ENCODE results near the gene PTPRS.

Gene PTPRS

DNA sequence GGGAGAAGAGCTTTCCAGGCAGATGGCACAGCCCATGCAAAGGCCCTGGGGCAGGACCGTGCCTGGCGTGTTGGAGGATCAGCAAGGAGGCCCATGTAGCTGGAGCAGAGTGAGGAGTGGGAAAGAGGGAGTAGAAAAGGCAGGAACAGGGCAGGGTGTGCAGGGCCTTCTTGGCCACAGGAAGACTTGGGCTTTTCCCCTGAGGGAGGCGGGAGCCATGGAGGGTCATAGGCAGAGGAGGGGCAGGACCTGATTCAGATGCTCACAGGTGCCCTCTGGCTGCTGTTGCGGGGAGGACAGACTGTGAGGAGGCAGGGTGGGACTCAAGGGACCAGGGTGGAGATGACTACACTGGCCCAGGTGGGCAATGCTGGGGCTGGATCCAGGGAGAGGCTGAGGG lies 13.8 kb upstream of the PTPRS start:
- no peak for DNase-seq

DNA sequence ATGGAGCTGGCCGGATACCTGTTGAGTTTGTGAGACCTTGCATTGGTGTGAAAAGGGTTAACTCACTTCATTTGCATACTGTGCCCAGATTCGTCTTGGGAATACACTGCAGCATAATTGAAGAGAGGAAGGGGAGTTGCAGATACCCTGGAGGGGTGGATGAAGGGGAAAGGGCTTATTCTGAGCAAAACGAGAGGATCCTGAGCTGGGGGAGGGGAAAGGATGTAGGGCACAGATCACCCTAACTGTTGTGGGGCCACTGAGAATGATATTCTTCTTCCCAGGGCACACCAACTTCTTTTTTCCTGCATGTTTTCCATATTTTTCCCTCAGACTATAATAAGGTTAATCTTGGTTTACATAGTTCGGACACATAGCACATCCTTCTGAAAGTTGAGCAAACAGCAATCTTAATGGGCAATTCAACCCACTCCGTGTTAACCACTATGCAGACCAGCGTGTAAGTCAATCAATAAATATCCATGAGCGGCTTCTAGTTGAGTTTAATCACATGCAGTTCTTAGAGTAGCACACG lies 11.7 kb upstream of the PTPRS start:
- no peak for DNase-seq

DNA sequence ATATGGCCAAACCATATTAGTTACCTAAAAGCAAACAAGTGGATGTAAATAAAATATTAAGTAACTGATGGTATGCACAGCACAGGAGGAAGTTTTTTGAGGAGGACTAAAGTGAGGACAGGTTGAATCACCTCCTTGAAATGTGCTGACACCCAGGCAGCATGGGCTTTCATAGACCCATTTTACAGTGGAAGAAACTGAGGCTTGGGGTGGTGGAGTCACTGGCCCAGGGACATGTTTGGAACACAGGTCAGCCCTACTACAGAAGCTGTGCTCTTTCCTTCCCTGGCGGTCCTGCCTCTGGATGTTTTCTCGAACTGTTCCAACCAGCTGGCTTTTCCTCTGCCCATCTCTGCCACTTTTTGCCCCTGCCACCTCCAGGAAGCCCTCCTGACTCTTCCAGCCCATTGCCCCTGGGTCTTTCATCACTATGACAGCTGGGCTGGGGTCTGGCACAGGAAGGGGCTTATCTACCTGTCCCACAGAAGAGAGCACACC lies 11.2 kb upstream of the PTPRS start:
- no peak for DNase-seq

DNA sequence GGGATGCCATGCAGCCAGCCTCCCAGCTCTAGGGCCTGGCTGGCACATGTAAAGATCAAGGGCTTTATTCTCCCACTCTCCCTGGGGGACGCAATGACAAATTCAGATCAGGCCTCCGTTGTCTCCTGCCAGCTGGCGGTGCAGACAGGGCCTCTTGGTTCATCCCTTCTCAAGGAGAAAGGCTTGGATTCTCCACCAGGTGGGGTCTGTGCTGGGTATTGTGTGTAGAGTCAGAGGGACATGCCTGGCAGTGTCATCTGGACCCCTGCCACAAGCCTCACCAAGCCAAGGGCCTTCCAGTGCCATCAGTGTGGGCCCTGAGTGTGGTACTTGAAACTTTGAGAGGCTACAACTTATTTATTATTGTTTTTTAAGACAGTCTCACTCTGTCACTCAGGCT lies 8.4 kb upstream of the PTPRS start:
- no peak for DNase-seq

DNA sequence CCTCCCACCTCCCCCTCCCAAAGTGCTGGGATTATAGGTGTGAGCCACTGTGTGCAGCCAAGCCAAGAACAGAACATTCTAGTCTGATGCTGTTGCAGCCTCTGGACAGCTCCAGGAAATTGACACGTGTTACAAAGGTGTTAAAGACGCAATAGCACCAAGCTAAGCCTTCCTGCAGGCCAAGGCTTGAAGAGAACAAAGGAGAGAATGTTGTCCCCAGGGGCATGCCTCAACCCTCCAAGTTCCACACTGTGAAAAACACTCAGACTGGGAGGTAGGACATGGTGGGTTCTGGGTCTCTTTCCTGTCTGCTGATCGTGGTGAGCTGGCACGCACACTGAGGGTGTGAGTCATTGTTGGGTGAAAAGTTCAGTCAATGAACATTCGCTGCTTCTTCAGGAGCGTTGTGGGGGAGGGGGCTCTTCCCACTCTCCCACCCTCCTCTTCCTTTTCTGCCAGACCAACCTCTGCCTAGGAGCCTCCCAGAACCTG lies 5.3 kb upstream of the PTPRS start:
- no peak for DNase-seq

DNA sequence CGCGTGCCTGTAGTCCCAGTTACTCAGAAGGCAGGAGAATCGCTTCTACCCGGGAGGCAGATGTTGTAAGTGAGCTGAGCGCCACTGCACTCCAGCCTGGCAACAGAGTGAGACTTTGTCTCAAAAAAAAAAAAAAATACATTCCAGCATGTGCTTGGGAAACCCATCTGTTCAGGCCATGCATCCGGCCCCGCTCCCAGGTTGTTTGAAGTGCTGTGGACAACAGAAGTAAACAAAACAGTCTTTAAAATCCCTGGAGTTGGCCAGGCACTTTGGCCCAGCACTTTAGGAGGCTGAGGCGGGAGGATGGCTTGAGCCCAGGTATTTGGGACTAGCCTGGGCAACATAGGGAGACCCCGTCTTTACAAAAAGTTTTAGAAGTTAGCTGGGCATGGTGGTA lies 3.2 kb upstream of the PTPRS start:
- DNase-seq = no peak

DNA sequence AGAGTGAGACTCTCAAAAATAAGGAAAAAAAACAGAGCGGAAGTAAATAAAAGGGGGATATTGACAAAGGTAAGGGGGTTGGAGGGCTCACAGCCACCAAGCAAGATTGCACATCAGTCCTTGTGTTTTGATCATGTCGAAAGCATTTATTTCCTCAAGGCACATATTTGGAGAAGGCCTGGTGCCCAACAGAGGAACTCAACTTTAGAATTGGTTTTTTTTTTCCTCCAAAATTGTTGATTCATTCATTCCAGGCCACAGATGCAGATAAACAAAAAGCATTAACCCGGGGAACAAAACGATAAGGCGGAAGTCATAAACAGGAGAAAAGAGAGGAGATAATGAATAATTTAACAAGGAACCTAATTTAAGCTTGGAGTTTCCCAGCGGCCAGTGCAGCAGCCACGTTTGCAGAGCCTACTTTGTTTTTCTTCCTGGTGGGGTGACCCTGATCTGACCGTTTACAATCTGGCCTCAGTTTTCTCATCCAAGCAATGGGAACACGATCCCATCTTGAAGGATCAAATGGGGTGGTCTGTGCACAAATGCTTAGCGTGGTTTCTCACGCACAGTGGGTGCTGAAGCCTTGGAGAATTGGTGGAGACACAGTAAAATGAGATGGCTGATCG lies 2.1 kb upstream of the PTPRS start:
- DNase-seq = no peak

DNA sequence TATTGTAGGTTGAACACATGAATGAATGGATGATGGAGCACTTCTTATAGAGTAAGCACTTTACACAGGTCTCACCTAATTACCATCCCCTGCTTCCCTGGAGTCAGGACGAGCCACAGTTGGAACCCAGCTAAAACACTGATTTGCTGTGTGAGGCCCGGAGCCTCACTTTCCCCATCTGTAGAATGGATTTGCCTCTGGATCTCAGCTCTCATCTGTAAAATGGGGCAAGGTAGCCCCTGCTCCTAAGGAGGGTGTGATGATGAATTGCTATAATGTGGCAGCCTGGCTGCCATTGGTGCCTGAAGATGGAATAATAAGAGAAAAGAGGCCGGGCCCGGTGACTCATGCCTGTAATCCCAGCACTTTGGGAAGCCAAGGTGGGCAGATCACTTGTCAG lies 1.4 kb upstream of the PTPRS start:
- DNase-seq = no peak

DNA sequence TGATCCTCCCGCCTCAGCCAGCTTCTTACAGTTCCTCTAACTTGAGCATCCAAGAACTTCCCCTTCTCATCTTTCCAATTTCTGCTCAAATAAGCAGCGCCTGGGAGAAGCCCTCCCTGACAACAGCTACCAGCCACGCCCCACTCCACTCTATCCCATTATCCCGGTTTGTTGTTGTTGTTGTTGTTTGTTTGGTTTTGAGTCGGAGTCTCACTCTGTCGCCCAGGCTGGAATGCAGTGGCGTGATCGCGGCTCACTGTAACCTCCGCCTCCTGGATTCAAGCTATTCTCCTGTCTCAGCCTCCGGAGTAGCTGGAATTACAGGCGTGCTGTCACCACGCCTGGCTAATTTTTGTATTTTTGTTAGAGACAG lies 822 bp upstream of the PTPRS start:
- DNase-seq = no peak

DNA sequence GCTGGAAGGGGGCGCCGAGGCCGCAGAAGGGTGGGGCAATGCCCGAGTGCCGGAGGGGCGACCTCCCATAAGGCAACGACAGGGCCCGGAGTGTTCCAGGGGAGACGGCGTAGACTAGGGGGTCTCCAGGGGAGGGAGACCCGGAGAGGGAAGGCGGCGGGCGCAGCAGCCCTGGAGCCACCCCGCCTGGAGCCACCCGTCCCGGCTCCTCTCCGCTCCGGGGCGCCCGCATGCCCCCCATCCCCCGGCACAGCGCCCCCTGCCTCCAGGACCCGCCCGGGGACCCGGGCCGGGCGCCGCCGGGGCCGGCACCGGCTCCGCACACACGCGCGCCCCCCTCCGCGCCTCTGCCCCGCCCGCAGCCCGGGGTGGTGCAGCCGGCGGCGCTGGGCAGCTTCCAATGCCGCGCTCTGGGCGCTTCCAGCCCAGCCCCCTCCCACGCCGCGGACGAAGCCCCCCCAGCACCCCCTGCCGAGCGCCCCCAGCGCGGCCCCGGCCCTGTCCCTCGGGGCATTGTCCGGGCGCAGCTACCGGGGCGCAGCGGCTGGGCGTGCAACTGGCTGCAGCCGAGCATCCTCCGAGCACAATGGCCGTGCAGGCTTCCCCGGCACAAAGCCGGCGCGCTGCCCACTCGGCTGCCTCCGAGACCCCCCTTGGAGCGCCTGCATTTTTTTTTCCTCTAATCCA lies 519 bp downstream of the PTPRS start:
- DNase-seq = no peak

DNA sequence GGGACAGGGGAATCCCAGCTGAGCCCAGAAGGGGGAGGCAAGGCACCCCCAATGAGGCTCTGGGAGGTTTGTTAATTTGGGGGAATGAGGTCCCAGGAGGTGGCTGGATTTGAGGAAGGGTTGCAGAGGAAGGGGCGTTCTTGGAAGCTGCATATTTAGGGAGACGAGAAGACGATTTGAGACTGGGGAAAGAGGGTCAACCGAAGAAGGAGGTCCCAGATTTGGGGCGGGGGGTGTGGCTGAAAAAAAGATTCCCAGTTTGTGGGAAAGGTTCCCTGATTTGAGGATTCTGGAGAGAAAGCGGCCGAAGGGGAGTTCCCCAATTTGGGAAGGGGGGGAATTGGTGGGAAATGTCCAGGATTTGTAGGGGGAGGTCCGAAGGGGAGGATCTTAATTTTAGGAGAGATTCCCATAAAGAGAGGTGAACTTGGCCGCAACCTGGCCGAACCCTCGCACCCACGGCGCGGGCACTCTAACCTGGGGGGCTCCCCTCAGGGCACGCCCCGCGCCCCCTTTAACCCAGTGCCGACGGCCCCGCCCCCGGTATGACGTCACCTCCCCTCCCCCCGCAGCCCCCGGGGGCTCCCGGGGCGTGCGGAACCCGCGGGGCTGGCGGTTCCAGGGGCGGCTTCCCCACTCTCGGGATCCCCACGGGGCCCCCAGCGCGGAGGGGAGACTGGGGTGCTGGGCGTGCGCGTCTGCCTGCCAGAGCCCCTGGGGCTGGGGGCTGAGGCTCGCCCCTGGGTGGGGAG lies 1.2 kb downstream of the PTPRS start:
- no peak for DNase-seq

DNA sequence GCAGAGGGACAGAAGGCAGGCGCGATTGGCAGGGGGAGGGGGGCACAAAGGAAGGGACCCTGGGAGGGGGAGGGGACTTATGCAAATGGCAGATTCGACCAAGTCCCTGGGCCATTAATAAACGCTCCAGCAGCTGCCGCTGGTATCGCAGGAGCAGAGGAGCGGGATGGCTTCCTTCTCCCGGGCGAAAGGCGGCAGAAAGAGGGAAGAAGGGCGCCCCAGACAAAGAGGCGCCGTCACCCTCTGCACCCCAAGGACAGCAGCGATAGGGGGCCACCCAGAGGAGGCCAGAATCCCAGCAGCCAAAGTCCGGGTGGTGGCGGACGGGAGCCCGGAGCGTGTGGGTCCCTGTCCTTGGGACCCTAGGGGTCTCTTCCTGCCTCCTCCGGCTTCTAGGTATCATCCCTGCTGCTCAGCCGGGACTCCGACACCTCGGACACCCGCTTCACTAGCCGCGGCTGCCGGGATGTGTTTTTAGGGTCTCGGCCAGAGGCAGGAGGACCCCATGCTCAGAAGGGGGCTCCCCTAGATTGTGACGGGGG lies 1.9 kb downstream of the PTPRS start:
- DNase-seq = peak; percentile 37

DNA sequence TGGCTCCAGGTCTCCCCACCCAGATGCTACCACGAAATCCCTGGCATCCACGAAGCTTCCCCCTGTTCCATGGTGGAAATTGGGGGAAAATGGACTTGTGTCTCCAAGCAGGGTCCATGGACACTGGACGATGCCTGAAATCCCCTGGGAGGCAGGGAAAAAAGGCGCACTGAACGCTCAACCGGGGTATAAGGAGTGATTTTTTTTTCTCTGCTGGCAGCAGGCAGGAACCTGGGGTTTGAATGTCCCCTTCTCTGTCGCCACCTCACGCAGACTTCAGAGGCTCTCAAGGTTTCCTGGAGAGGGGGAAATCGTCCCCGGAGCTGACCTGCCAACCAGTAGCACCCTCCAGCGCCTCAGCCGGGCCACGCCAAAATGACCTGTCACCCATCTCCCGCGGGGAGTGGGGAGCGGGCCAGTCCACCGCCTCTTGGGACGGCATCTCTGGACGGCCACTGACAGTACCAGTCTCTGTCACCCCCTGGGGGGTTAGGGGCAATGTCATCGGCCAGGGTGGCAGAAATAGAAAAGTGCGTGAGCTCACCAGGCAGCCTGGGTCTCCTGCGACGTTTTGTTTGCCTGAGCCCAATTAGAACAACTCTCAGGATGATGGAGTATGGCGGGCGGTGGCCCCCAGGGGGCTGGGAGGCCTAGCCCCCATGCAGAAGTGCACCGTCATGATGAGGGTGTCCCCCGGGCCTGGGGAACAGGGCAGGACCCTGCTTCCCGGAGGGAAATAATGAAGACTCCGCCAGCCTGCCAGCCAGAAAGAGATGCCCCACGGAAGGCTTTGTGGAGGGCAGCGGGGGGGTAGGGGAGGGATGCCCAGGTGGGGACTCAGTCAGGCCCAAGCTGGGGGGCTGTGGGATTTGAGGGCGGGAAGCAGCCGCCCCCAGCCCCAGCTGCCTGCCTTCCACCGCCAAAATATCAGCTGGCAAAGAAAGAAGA lies 2.6 kb downstream of the PTPRS start:
- no peak for DNase-seq

DNA sequence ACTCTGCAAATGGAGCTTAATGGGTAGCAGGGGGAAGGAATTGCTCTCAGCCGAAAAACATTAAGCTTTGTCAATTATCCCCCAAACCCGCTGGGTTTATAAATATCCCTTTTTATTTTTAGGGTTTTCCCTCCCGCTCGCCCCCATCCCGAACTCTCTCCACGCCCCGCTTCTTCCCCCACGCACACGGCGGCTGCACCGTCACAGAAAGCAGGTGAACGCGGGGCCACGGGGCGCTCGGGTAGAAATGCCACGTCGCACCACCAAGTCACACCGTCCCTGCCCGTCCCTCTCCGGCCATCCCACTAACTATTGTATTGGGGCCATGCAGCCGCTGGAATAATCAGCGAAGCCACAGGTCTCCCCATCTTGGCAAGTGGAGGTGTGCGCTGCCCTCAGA lies 3.5 kb downstream of the PTPRS start:
- no peak for DNase-seq

DNA sequence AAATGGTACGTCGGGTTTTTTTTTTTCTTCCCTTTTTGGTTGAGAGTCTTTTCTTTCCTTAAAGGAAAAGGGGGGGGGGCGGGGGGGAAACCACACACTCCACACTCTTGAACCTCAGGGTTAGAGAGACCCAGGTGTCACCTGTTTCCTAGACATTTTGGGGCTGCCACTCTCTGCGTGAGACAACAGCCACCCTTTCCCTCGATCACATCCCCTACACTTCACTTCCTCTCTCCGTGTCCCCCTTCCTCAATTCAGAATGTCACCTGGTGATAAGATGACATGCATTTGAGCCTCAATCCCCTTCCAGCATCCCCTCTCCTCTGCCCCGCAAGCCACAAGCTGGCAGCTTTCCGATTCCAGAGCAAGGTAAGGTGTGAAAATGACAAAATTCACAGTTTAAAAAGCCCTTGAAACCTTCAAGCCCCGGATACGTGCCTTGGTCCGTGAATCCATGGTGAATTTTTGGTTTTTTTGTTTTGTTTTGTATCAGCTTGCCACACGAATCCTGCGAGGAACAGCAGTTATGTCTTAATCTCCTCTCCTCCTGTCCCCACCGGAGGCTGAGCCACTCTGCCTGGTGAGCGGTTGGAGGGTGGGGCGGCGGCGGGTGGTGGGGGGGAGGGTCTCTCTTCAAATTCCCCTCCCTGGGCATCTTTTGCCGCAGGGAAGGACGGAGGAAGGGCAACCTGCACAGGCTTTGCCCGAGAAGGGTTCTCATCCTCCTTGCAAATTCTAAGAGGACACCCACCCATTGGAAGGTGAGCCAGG lies 4.2 kb downstream of the PTPRS start:
- no peak for DNase-seq

DNA sequence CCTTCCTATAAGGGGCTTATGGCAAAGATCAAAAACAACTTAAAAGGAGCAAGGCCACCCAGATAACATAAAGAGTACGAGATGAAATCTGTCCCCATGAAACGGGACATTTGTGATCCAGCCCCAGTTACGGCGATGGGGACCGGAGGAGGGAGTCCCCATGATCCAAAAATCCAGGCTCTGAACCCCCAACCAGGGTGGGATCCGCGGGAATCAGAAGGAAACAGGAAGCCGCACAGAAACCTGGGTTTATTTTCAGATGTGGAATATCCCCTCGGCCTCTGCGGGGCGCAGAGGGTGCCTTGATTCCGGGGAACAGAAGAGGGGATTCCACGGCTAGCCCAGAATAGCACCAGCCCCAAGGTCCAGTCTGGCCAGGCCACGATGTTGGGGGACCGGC lies 5.0 kb downstream of the PTPRS start:
- no peak for DNase-seq

DNA sequence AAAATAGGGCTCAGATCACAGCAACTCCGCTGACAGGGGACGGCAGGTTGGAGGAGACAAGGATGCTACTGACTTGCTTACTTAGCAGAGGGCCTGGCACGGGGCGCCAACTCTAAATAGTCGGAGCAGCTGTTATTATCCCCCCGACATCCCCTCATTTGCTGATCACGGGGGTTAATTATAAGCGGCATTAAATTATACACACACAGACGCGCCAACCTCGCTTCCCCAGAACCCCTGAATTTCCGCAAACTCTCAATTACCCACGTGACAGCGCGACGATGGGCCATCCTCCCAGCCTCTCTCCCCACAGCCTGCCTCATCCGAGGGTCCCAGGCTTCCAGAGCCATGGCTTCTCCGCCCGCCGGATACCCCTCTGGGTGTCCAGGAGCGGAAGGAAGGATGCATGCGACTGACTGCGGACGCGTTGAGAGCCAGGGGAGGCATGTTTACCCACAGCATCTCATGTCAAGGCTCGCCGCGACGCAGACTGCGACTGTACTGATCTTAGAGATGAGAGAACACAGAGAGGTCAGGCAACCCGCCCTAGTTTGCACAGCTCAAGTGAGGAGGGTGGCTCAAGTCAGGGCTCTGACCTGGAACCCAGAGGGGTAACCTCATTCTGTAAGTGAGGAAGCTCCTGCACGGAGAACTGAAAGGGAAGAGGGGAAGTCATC lies 5.7 kb downstream of the PTPRS start:
- no peak for DNase-seq

DNA sequence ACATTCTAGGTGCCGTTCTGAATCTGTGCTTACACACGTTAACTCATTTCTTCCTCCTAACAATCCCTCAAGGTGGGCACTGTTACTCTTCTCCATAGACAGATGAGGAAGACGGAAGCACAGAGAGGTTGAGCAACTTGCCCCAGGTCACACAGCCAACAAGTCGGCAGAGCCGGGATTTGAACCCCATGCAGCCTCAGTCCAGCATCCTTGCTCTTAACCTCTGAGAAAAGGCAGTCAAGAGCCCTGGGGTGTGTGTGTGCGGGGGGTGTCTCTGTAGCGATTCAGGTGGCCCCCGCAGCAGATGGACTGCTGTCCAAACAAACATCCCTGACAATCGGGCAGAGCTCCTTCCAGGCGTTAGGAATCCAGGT lies 6.3 kb downstream of the PTPRS start:
- no peak for DNase-seq

DNA sequence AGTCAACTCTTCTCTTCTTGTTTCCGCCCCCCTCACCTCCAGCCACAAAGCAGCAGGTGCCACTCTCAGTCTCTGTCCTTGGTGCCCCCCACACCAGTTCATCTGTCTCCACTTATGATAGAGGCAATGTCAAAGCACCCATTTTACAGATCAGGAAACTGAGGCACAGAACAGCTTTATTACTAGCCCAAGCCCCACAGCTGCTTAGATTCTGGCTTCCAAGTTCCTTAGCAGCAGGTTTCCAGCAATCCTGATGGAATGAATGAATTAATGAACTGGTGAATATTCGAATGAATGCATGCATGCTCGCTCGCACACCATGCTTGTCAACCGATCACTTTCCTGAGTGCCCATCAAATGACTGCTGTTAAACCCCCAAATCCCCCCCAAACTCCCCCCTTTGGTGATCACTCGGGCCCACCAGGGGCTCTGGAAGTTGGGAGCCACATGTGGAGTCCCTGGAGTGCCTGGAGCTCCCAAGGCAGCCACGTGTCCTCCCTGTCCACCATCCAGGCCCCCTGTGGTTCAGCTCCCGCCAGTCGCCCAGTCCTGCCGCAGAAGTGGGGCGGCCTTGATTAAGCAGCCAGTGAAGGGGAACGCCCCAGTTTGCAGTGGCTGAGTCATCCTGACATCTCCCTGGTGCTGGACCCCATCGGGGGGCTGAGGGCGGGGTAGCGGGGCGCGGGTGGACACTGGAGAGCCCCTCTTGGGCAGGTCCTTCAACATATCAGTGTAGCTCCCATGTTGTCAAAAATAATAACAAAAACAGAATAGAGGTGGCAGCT lies 6.8 kb downstream of the PTPRS start:
- no peak for DNase-seq

DNA sequence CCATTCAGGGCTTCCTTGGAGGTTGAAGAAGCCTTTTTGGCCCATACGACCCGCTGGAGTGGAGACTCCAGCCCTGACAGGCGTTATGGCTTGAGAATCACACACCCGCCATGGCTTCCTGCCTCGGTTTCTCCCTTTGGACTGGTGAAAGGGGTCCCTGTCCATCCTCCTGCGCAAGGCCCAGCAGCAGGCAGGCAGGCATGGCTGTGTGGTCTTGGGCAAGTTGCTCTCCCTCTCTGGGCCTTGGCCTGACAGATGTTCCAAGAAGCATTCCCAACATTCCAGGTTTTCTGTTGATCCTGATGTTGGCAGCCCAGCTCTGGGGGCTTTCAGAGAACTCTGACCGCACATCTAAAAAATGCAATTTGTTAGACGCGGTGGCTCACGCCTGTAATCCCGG lies 8.1 kb downstream of the PTPRS start:
- DNase-seq = no peak
